Activated T-helper 9 cell treated with anti-CD3 and anti-CD28 coated beads, Interleukin-2, amount 50 U/mL, for 16 hours (primary cell): ENCODE results near the gene GPR15.
"Not testable (repeated sequence)": the region's sequence is repeated elsewhere in the genome, so short reads cannot be mapped to it uniquely, and the experiment has no call there.

Source experiments
- DNase-seq: peaks from one replicate; pipeline ENCODE4 v3.0.0-alpha.2; 2020; ENCODE audit warnings: low read depth

The GPR15 gene

DNA sequence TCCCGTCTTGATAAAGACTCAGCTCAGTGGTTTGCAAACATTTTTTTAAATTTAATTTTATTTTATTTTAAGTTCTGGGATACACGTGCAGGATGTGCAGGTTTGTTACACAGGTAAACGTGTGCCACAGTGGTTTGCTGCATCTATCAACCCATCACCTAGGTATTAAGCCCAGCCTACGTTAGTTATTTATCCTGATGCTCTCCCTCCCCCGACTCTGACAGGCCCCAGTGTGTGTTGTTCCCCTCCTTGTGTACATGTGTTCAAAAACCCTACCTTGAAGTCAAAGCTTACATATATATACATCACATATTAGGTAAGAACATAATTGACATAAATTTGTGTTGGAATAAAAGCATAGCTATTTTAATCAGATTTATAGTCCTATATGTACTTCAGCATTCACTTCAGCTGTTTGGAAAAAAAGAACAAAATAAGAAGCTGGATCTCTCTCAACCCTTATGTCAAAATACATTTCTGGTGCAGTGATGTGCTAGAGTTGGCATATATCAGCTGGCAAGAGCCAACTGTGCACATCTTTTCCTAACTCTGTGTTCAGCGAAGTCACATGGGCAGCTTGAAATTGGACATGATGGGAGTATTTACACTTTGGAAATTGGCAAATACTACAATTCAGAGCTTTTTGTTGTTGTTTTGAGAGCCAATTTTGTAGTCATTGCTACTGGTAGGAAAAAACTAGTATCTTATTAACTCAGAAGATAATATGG, 26.5 kb downstream of the GPR15 start:
- DNase-seq, result no peak

DNA sequence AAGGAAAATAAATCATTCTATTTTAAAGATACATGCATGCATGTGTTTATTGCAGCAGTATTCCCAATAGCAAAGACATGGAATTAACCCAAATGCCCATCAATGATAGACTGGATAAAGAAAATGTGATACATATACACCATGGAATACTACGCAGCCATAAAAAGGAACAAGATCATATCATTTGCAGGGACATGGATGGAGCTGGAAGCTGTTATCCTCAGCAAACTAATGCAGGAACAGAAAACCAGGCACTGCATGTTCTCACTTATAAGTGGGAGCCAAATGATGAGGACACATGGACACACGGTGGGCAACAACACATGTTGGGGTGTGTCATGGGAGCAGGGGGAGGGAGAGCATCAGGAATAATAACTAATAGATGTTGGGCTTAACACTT, 28.0 kb downstream of the GPR15 start:
- DNase-seq, result not testable (repeated sequence)

DNA sequence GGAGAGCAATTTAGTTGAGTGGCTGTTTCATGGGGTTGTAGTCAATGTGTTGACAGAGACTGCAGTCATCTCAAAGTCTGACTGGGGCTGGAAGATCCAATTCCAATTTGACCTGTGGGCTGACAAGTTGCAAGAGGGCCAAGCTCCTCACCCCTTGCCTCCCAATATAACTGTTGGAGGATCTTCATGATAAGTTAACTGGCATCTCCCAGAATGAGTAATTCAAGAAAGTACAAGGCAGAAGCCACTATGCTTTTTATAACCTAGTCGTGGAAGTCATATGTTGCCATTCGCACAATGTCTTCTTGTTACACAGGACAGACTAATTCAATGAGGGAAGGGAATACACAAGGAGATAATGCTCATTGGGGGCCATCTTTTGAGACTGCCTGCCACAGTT, 29.1 kb downstream of the GPR15 start:
- DNase-seq, result no peak

DNA sequence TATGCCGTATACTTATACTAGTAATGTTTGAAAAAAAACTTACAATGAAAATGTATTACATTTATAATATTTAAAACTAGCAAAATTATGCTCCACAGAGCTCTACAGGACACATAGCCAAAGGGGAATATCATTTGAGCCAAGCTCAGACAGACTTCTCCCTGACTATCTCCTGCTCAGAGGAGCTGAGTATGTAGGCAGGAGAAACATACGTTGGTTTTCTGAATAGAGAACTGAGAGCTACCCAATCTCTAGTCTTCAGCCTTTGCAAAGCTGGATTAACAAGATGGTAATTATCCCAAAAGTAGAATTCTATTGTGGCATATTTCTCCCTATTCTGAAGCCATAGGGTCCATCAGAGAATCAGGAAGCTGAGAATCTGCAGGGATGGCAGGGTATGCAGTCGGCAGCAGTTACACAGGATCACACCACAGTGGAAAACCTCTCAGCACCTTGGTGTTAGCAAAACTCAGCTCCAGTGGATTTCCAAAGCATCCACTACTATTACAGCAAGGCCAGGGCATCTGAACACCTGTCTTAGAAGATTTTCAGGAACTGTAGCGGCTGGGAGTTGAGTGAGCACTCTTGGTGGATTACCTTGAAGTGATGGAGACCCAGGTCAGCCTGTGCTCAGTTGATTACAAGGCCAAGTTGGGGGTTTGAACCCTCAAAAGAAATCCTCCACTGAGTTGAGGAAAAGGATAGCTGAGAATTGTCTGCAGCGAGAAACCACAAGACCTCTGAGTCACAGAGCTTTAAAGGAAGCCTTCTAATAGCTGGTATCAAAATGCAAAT, 30.1 kb downstream of the GPR15 start:
- DNase-seq, result no peak

DNA sequence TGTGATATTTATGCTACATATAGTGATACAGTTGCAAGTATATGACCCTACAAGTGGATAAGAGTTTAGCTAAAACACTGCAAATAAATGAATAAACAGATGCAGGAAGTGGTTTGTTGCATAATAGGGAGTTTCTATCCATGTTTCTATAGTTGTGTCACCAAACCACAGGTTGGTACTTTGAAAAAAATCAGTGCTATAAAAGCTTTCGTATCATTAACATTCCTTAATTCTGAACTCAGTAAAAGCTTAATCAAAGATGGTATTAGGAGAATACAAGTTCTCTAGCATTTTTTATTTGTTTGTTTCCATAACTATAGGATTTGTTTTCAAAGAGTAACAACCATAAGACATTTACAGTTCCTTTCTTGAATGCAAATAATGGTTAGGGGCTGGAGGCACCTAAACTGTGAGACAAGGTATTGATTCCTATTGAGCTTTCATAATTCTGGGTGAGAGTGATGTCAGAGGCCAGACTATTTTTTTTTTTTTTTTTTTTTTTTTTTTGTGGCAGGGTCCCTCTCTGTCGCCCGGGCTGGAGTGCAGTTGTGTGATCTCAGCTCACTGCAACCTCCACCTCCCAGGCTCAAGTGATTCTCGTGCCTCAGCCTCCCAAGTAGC, 32.0 kb downstream of the GPR15 start:
- DNase-seq, result no peak

DNA sequence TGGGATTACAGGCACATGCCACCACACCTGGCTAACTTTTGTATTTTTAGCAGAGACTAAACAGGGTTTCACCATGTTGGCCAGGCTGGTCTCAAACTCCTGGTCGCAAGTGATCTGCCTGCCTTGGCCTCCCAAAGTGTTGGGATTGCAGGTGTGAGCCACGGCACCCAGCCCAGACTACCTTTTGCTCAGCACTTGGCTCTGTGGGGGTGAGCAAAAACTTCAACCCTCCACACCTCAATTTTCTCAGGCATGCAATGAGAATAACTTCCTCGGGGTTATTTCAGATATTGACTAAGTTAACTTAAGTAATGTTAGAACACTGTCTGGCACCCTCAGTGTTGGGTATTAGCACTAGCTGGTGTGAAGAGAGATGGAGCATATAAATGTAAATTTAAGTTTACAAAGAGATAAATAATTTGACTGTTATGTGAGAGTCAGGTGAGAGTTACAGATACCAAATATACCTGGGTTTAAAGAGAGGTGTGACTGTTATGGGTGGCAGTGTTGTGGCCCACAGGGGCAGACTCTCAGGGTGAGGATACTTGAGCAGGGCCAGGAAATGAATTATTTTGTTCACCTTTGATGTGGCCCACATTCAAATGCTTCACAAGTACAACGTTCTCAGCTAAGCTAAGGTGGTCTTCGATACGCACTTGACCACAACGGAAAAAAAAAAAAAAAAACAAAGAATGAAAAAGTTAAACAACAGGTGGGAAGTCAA, 32.7 kb downstream of the GPR15 start:
- no peak for DNase-seq

DNA sequence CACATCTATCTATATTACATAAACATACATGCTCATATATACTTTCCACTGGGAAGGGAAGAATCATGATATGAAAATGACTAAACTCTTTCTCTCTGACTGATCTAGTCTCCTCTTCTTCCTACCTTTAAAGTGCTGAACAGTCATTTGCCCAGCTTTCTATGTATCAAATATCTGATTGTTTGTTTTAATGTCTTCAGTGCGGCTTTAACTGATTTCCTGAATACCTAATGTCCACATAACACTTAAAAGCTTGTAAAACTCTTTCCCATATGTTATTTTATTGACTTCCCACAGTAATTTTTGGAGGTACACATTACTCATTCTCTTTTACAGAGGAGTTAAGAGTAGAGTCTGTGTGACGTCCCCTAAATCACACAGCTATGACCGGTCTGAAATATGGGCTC, 33.5 kb downstream of the GPR15 start:
- DNase-seq, result no peak

DNA sequence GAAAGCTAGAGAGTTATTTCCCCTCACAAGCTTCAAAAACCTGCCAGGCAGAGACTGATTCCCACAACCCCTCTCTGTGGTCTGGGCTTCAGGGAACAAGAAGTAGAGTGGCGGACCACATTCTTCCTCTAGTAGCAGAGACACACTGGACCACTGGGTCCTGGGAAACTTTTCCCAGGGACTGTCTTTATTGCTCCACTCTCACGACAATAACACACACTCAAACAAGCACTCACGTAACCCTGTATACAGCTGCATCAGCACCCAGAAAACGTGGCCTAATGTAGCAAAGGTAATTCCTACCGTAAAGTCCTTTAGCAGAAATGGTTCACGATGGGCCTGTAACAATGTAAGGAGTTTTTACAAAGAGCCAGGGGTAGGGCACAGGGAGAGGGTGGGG, 34.1 kb downstream of the GPR15 start:
- DNase-seq, result no peak

DNA sequence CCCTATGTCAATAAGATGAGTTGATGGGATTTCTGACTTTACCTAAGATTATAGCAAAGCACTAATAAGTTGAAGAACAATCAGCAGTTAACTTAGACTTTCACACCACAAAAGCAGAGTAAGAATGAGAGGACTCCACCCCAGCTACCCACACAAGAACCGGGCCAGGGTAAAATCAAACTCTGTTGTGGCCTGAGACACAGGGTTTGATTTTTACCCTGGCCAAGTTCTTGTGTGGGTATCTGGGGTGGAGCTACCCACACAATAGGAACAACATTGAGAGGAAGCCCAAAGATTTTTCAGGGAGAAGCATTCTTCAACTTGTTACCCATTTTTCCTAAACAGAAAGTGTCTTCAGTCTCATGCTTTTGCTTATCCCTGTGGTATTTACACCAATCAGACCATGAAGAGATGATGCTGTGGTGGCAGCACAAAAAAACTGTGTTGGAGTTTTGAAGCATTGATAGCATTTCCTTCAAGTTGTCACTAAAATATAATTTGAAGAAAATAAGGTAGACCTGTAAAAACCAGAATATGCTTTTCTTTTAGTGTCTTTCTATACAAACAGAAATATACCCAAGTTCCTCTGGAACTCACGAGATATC, 36.0 kb downstream of the GPR15 start:
- DNase-seq, result no peak

DNA sequence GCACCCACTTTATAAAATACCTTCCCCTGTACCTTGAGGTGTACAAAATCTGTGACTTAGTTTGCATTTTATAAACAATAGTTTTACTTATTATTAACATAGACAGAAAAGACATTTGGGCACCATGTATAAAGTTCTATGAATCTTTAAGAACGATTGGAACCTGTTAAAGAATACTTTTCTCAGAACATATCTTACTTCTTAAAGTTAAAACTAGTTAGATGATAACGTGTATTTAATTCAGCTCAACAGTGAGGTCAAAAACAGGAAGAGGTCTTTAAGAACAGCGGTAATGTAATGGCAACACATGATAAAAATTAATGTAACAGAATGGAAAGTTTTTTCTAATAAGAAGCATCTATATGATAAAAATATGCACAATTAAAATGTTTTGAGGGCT, 36.6 kb downstream of the GPR15 start:
- DNase-seq, result no peak

DNA sequence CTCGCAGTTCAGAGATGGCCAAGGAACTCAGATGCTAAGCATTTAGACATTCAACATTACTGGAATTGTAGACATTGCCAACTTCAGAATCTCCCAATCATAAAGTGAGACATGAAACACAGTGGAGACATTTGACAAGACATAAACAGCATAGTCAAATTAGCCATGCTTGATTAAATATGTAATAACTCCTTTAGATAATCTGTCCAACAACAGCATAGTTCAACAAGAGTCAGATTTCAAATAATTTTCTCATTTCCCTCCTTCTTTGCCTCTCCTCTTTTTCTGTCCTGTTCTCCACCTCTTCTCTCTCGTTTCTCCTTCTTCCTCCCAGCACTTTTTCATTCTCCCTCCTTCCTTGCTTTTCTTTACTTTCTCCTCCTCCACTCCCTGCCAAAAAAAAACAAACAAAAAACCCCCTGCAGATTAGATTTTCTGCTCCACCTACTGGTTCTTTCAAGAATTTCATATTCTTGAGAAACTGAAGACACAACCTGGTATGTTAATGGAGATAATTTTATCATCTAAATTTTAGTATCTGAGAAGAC, 41.5 kb downstream of the GPR15 start:
- no peak for DNase-seq

DNA sequence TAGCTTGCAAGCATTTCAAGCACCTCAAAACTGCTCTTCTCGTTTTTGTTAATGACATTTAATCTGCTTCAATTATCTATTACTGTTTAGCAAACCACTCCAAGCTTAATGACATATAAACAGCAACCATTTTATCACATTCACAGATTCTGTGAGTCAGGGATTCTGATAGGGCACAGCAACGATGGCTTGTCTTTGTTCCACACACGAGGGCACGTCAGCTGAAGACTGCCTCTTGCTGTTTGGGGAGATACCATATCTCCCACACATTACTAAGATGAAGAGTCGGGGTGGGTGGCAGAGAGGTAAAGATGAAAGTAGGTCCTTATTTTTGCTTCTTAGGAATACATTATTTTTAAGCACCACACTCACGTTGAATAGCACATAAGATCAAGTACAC, 42.4 kb downstream of the GPR15 start:
- DNase-seq, result no peak

DNA sequence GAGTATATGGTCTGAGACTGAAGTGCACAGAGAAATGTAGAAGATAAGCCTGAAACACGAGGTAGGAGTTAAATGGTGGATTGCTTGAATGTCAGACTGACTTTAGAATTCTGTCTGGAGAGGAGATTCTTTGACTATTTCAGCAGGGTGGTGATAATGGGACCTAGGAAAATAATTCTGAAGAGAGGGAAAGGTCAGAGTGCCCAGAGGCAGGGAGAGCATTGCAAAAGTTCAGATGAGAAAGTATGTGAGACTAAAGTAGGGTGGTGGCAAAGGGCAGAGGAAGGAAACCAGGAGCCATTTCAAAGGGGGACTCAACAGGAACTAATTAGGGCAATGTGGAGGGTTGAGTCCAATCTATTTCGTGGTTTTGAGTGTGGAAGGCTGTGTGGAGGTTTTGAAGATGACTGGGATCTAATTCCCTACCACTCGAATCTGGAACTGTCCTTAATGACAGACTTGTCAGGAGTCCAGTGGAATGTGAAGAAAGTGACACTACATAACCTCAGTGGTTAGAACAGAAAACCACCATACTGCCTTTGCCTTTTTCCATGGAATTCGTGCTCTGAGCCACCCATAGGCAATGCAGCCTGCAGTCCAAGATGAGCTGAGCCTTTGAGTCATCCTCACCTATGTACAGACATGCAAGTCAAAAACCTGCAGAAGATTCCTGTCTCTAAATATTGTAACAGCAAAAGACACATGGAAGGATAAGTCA, 45.6 kb downstream of the GPR15 start:
- DNase-seq, result no peak

DNA sequence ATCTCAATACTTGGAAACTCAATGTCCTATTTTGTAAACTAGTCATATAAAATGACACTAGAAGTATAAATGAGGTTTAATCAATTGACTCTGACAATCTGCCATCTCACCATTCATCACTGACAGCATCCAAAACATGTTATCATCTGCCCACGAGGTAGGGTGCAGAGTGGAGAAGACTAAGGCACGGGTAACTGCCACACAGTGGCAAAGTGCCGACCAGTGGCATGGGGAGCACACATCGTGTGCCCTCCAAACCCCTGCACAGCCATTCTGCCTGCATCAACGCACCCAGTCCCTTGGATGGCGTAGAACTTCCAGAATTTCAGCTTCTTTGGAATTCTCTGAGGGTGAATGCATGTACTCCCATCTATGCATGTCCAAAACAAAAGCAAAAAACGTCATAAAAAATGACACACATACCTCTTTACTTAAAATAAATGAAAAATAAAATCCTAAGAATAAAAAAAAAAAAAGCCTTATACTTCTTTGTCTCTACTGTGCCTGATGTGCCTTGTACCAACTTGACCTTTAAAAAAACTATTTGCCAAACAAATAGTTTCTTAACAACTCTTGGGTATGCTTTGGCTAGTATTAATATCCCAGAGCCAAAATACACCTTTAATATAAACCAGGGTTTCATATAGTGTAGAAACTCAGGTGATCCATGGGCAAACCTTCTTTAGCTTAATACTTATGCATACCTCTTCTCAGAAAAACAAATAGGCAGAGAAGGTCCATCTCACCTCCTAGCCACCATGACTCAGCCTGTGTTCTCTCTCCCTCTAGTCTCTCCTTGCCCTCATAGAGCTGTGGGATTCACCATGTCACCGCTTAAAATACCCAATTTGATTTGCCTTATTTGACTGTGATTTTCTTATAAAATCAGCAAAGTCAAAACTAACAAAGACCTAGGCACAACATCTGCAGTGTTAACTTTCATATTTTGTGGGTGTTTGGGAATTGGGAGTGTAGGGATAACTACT, 48.9 kb downstream of the GPR15 start:
- no peak for DNase-seq

DNA sequence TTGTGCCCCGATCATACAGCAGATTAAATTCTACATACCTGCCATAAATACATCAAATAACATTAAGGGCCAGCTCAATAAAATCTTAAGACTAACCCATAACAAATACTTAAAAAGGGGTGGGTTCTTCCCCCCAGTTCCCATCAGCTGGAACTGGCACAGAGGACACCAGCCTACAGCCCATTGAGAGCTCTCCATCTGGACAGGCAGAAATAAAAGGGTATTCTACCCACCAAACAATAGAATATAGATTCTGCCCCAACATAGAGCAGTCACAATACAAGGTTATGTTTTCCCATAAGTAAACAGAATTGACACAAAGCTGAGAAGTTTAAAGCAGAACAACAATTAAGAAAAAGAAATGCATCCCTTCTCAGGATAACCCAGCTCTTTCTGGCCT, 49.7 kb downstream of the GPR15 start:
- no peak for DNase-seq

DNA sequence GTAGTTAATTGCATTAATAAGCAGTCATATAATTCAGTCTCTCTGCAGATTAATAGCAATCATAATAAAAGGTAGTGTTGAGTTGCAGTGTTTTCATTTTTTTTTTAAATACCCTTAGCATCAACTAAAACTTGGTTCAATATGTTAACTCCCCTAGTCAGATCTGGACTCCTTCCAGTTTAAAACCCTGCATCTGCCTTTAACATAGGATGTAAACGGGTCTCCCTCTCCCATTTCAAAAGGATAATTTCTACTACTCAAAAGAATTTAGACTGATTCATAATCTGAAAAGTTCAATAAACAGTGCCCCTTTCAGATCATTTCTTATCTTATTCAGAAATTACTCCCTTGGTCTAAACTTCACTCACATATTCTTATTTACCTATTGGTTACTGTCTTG, 50.3 kb downstream of the GPR15 start:
- DNase-seq, result no peak

DNA sequence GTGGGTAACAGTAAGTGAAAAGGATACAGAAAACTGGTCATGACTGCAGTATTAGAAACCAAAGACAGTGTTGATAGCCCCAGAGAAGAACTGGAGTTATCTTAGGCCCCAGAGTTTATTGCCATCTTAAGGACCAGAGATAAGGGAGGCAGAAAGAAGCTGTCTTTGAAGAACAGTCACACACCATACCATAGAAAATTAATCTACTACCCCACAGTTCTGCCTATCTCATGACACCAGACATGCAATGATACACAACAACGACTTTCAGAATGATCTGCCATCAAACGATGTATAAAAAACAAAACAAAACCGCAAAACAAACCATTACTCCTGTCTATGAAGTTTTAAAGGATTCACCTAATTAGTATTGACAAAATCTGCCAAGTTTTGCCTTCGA, 52.0 kb downstream of the GPR15 start:
- DNase-seq, result no peak
